ENCODE results near the gene CES3.
"Not testable (repeated sequence)": the region's sequence is repeated elsewhere in the genome, so short reads cannot be mapped to it uniquely, and the experiment has no call there.

The CES3 gene

DNA sequence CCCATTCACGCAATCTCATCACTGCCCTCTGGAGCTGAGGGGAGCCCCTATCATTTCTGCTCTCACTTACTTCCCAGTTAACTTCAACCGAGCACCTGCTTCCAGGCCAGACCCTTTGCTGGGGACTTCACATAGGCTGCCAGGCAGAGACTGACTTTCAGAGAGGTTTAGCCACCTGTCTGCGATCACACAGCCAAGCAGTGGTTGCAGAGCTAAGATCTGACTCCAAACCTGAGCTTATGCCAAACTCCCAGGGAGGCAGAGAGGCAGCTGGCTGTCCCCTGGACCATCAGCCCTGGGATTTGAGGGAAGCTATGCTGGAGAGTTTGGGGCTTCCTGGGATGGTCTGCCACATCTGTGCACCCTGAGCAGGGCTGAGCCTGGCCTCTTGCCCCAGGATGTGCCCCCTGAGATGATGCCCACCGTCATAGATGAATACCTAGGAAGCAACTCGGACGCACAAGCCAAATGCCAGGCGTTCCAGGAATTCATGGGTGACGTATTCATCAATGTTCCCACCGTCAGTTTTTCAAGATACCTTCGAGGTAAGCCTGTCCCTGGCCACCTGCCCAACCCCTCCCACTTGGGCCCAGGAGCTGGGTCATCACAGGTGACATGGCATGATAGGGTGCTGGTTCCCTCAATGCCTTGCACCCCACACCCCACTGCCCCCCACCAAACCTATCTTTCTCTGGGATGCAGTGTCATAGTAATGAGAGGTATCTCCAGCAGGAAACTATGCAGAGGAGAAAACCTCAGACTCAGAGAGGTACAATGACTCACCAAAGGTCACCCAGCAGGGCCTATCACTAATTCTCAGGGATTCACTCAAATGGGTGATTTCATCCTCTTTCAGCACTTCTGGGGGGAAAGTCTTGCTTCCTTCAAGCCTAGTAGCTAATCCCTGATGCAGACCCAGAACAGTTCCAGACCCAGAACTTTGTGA is 10.0 kb downstream of the CES3 start:
- DNase-seq (ENCODE audit: low read depth): peak; percentile 22

DNA sequence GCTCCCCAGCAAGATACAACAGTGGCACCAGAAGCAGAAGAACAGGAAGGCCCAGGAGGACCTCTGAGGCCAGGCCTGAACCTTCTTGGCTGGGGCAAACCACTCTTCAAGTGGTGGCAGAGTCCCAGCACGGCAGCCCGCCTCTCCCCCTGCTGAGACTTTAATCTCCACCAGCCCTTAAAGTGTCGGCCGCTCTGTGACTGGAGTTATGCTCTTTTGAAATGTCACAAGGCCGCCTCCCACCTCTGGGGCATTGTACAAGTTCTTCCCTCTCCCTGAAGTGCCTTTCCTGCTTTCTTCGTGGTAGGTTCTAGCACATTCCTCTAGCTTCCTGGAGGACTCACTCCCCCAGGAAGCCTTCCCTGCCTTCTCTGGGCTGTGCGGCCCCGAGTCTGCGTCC is 11.9 kb downstream of the CES3 start:
- no peak for DNase-seq (ENCODE audit: low read depth)

DNA sequence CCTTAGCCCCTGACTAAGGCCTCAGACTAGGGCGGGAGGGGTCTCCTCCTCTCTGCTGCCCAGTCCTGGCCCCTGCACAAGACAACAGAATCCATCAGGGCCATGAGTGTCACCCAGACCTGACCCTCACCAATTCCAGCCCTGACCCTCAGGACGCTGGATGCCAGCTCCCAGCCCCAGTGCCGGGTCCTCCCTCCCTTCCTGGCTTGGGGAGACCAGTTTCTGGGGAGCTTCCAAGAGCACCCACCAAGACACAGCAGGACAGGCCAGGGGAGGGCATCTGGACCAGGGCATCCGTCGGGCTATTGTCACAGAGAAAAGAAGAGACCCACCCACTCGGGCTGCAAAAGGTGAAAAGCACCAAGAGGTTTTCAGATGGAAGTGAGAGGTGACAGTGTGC is 12.7 kb downstream of the CES3 start:
- DNase-seq (ENCODE audit: low read depth): no peak

DNA sequence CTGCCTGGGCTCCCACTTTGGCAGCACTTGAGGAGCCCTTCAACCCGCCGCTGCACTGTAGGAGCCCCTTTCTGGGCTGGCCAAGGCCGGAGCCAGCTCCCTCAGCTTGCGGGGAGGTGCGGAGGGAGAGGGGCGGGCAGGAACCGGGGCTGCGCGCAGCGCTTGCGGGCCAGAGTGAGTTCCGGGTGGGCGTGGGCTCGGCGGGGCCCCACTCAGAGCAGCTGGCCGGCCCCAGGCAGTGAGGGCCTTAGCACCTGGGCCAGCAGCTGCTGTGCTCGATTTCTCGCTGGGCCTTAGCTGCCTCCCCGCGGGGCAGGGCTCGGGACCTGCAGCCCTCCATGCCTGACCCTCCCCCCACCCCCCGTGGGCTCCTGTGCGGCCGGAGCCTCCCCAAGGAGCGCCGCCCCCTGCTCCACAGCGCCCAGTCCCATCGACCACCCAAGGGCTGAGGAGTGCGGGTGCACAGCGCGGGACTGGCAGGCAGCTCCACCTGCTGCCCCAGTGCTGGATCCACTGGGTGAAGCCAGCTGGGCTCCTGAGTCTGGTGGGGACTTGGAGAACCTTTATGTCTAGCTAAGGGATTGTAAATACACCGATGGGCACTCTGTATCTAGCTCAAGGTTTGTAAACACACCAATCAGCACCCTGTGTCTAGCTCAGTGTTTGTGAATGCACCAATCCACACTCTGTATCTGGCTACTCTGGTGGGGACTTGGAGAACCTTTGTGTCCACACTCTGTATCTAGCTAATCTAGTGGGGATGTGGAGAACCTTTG is 13.3 kb downstream of the CES3 start:
- DNase-seq (ENCODE audit: low read depth): not testable (repeated sequence)

DNA sequence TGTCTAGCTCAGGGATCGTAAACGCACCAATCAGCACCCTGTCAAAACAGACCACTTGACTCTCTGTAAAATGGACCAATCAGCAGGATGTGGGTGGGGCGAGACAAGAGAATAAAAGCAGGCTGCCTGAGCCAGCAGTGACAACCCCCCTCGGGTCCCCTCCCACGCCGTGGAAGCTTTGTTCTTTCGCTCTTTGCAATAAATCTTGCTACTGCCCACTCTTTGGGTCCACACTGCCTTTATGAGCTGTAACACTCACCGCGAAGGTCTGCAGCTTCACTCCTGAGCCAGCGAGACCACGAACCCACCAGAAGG is 13.8 kb downstream of the CES3 start:
- DNase-seq (ENCODE audit: low read depth): not testable (repeated sequence)

DNA sequence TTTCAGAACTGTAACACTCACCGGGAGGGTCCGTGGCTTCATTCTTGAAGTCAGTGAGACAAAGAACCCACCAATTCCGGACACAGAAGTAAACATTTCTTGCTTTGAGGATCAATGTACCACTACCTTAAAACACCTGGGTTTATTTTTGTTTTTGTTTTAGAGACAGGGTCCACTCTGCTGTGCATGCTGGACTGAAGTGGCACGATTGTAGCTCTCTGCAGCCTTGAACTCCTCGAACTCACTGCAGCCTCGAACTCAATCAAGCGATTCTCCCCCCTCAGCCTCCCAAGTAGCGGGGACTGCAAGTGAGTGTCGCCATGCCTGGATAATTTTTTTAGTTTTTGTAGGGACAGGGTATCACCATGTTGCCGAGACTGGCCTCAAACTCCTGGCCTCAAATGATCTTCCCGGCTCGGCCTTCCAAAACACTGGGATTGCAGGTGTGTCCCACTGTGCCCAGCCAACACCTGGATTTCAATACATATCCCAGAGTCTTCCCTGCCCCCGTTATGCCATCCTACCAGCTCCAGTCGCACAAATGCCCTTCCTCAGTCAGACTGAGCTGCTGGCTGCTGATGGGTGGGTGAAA is 14.3 kb downstream of the CES3 start:
- no peak for DNase-seq (ENCODE audit: low read depth)

DNA sequence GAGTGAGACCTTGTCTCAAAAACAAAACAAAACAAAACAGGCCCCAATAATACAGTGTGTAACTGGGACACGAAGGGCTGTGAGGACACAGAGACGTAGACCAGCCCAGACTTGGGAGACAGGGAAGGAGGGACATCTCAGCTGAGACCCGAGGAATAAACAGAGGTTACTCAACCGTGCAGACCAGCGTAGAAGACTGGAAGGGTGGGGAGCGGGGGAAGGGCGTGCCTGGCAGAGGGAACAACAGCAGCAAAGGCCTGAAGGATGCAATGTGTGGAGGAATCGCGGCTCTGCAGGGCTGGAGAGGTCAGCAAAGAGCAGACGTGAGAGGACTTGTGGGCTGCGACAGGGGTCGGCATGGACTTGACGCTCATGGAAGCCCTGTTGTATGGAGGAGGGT is 15.7 kb downstream of the CES3 start:
- DNase-seq (ENCODE audit: low read depth): no peak

DNA sequence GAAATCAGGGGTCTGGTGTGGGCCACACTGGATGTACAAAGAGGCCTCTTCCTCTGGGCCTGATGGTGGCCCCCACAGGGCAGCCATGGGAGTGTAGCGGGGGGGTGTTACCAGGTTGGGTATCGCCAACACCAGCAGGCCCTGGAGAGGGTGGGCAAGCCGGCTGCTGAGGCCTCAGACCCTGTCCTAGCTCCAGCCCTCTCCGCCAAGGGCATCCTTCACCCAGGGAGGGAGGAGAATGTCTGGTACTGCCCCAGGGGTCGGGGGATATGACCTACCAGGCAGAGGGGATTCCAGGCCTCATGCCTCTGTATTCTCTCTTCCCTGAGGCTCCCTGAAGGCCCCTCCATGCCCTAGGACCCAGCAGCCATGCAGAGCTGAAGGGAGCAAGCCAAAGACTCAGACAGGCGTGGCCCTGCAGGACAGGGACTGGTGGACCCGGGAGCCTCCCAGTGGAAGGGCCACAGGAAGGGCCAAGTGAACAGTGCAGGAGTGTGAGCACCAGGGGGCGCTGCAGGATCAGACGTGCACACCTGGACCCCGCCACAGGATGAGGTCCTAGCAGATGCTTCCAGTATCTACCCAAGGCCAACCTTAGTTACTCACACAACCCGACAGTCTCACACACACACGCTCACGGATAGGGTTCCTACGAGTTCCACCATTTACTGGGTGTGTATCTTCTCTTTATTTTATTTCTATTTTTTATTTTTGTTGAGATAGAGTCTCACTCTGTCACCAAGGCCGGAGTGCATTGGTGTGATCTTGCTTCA is 16.5 kb downstream of the CES3 start:
- peak; percentile 40 for DNase-seq (ENCODE audit: low read depth)

DNA sequence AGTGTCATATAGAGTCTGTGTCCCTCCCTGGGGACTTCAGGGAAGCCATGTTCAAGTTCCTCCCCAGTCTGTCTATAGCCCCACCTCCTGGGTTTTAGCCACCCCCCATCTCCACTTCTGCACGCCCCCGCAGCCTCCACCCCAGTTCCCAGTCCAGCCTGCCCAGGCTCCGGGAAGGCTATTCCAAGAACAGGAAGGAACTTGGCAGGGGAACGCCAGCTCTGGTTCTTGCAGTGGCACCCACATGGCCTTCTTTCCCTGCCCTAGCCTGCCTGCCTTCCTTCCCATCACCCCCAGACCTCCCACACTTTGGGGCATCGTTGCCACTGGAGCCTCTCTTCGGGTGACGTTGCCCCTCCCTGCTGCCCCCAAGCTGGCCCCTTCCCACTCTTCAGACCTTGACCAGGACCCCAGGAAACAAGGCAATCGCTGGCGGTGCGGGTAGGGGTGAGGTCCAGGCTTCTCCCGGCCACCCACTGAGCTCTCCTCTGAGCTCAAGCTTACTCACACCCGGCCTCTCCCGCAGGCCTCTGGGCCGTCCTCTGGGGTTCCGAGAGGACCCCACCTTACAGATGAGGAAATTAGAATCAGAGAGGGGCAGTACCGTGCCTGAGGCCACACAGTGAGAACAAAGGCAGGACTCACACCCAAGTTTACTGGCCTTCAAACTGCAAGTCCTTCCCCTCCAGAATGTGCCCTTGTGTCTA is 18.1 kb downstream of the CES3 start:
- no peak for DNase-seq (ENCODE audit: low read depth)

DNA sequence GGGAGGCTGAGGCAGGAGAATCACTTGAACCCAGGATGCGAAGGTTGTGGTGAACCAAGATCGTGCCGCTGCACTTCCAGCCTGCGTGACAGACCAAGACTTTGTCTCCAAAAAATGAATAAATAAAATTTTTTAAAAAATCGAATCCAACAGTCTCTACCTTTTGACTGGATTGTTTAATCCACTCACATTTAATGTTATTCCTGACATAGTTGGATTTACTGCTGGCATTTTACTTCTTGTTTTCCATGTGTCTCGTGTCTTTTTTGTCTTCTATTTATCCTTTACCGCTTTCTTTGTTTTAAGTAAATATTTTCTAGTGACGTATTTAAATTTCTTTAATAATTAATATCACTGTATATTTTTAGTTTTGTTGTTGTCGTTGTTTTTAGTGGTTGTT is 22.0 kb downstream of the CES3 start:
- no peak for DNase-seq (ENCODE audit: low read depth)

DNA sequence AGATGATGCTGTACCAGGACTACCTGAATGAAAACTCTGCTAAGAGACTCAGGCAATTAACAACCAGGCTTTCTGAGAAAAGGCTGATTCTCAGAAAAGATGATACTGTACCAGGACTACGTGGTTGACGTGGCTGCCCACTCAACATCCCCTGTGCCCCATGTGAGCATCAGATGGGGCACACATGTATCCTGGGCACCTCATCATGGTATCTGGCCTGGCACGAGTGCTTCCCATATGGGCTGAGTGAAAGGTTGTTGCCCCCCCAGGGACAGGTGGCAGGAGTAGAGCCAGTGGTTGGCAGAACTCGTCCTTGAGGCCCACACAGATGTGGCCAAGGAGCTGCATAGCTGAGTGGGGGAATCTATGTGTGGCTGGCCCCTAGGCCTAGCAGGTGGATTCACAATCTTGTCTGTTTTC is 23.8 kb downstream of the CES3 start:
- DNase-seq (ENCODE audit: low read depth): no peak

DNA sequence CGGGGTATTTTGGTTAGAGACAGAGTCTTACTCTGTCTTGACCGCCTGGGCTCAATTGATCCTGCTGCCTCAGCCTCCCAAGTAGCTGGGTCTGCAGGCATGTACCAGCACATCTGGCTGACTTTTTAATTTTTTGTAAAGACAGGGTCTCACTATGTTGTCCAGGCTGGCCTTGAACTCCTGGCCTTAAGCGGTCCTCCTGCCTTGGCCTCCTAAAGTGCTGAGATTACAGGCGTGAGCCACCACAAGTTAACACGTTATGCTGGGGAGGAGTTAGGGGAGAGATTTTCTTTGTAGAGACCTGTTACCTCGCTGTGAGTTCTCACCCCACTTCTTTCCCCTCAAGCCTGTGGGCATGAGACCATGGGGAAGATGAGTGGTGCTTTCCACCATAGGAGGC is 25.5 kb downstream of the CES3 start:
- DNase-seq (ENCODE audit: low read depth): no peak

DNA sequence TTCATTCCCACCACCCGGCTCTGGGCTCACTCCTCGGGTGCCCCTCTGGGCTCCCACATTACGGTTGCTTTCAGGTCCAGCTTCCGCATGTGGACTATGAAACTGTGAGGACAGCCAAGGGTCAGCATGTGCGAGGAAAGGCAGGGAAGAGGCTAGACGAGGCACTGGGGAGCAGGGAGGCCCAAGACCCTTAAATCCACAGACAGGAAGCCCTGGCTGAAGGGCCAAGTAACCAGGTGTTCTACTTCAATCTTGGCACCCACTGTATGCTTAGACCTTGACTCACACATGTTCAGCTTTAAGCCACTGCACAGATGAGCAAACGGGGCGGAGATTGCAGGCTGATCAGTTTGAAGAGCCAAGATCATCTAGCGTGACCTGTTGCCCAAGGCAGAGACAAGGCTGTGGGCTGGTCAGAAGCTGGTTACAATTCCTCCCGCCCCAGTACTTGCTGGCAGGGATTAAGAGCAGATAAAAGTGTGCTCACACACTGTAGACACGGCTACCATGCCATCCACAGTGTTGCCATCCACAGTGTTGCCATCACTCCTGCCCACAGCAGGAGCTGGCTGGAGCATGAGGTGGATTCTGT is 27.2 kb downstream of the CES3 start, which contains the start of gene CES4A:
TSS of gene CES4A (plus strand) at position 393 of the 592 bp plus-strand sequence. CDS start at position 577, 184 bp downstream.
- DNase-seq (ENCODE audit: low read depth): peak; percentile 41

DNA sequence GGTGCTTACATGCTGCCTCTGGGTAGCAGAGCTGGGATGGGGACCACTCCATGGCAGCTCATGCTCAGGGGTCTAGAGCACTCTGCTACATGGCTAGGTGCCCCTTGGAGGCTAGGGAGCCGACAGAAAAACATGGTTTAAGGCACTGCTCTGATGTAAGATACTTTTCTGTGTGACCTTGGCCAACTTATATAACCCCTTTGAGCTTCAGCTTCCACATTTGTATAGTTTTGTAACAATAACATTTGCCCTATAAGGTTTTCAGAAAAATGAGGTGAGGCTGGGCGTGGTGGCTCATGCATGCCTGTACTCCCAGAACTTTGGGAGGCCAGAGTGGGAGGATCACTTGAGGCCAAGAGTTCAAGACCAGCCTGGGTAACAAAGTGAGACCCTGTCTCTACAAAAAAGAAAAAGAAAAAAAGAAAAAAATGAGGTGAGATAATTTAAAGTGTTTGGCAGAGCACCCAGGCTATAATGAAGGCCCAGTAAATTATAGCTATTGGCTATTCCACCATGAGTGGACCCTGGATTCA is 30.5 kb downstream of the CES3 start:
- no peak for DNase-seq (ENCODE audit: low read depth)

DNA sequence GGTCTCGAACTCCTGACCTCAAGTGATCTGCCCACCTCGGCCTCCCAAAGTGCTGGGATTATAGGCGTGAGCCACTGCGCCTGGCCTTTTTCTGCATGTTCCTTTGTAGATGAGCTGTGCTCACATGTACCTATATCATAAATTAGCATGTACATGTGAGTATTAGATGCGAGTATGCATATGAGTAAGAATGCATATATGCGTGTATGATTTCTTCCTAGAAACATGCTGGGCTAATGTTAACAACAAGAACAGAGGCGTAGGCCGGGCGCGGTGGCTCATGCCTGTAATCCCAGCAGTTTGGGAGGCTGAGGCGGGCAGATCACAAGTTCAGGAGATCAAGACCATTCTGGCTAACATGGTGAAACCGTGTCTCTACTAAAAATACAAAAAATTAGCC is 32.5 kb downstream of the CES3 start:
- DNase-seq (ENCODE audit: low read depth): not testable (repeated sequence)

DNA sequence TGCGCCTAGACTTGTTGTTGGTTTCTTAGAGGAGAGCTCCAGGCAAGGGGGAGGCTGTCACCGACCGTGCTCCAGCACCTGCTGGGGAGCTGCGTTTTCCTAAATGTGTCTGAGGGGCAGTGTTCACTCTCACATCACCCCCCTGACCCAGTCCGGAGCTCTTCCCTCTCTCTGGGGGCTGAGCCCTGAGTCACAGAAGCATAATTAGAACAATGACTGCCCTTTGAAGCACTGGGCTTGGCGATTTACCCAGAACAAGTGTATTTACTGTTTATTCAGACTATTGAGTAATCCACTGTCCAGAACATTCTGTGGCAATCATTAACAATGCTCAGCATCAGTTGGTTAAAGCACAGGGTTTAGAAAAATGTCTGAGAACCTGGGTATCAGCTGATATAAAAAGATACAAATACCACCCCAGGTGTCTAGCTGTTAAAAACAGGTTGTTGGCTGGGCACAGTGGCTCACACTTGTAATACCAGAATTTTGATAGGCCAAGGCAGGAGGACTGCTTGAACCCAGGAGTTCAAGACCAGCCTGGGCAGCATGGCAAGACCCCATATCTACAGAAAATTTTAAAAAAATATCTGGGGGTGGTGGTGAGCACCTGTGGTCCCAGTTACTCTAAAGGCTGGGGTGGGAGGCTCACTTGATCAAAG is 35.4 kb downstream of the CES3 start:
- DNase-seq (ENCODE audit: low read depth): peak; percentile 36

DNA sequence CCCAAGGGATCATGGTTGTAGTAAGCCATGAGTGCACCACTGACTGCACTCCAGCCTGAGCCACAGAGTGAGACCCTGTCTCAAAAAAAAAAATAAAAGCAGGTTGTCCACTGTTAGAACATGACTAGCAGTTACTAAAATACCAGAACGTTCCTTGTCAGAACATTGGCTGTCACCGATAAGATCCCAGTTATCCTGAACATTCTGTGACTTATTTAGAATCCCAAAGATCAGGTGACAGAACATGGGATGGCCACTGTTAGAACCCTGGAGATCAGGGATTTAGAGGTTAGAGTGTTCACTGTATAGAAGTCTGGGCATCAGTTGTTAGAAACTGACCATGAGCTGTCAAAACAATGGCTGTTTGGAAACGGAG is 35.9 kb downstream of the CES3 start:
- no peak for DNase-seq (ENCODE audit: low read depth)

DNA sequence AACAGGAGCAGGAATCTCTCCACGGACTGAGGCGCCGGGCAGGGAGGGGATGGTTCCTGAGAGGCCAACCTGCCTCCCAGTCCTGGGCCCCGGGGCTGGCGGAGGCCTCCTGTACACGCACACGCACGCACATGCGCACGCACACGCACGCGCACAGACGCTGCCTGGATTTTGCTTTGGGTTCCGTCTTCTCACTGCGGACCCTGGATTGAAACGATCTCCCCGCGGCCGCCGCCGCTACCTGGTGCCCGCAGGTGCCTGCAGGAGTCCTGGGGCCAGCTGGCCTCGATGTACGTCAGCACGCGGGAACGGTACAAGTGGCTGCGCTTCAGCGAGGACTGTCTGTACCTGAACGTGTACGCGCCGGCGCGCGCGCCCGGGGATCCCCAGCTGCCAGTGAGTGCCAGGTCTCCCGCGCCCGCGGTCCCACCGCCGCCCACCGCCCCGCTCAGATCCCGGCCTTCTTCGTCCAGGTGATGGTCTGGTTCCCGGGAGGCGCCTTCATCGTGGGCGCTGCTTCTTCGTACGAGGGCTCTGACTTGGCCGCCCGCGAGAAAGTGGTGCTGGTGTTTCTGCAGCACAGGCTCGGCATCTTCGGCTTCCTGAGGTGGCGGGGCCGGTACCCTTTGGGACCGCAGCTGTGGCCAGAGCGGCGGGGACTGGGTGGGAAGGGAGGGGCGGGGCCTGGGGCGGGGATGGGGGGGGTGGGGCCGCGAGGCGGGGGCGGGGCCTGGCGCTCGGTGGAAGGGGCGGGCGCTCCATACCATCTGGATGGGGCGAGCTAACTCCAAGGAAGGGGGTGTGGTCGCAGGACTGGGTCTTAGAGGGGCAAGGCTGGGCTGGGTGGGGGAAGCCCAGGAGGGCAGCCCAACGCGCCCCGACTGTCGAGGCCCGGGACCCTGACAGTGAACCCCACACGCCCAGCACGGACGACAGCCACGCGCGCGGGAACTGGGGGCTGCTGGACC is 39.6 kb downstream of the CES3 start:
- DNase-seq (ENCODE audit: low read depth): no peak

DNA sequence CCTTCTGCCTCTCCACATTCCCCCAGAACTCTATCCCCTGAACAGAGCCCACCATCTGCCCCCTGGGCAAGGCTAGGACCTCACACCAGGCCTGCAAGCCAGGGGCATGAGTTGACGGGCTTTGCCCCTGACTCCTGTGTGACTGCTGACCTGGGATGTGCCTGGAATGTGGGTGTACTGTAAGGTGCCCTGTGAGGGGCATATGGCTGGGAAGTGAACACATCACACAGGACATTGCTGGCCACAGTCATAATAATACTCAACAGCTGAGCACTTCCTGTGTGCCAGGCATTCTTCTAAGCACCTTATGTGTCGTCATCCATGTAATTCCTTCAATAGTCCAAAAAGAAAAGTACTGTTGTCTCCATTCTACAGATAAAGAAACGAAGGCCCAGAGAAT is 40.7 kb downstream of the CES3 start:
- no peak for DNase-seq (ENCODE audit: low read depth)

Data from non-pigmented ciliary epithelial cell (primary cell).